Measurements from ENCODE around the gene CRY2. TPM values are rescaled to one million over a fixed set of nuclear protein-coding genes. Genes with fewer than 3 reads are reported as not detected.

CRY2 gene
- total and polyA plus RNA-seq, 2 of the 8 experiments (the other 6 are each of a cell fraction or from before 2014, with no cell fraction given), result 8.0 to 9.4 TPM

DNA sequence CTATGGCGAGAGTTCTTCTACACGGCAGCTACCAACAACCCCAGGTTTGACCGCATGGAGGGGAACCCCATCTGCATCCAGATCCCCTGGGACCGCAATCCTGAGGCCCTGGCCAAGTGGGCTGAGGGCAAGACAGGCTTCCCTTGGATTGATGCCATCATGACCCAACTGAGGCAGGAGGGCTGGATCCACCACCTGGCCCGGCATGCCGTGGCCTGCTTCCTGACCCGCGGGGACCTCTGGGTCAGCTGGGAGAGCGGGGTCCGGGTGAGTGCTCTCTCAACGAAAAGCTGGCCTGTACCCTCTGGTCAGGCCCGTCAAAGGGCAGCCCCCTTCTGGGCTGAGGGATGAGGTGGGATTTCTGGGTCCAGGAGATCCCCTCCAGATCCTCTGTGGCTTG is 22.3 kb downstream of the CRY2 start (continued):
- TF ChIP-seq, protein P1, sequence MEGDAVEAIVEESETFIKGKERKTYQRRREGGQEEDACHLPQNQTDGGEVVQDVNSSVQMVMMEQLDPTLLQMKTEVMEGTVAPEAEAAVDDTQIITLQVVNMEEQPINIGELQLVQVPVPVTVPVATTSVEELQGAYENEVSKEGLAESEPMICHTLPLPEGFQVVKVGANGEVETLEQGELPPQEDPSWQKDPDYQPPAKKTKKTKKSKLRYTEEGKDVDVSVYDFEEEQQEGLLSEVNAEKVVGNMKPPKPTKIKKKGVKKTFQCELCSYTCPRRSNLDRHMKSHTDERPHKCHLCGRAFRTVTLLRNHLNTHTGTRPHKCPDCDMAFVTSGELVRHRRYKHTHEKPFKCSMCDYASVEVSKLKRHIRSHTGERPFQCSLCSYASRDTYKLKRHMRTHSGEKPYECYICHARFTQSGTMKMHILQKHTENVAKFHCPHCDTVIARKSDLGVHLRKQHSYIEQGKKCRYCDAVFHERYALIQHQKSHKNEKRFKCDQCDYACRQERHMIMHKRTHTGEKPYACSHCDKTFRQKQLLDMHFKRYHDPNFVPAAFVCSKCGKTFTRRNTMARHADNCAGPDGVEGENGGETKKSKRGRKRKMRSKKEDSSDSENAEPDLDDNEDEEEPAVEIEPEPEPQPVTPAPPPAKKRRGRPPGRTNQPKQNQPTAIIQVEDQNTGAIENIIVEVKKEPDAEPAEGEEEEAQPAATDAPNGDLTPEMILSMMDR (IDR thresholded peaks at IDR 0.05; ENCODE audit: control extremely low read depth in 1 of 3, insufficient read depth in 1 of 3, low read depth in 1 of 3, low read length in 3 of 3), result no peak
- no peak for TF ChIP-seq SAP30 (IDR thresholded peaks at IDR 0.05; ENCODE audit: insufficient read depth, insufficient replicate concordance, low read length)
- TF ChIP-seq, protein P2, sequence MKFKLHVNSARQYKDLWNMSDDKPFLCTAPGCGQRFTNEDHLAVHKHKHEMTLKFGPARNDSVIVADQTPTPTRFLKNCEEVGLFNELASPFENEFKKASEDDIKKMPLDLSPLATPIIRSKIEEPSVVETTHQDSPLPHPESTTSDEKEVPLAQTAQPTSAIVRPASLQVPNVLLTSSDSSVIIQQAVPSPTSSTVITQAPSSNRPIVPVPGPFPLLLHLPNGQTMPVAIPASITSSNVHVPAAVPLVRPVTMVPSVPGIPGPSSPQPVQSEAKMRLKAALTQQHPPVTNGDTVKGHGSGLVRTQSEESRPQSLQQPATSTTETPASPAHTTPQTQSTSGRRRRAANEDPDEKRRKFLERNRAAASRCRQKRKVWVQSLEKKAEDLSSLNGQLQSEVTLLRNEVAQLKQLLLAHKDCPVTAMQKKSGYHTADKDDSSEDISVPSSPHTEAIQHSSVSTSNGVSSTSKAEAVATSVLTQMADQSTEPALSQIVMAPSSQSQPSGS (IDR thresholded peaks at IDR 0.05; ENCODE audit: low read length), result no peak
- no peak for TF ChIP-seq ASH2L (IDR thresholded peaks at IDR 0.05; ENCODE audit: low read length)
- no peak for TF ChIP-seq CTBP2 (IDR thresholded peaks at IDR 0.05; ENCODE audit: borderline replicate concordance, insufficient read depth, insufficient read length, low read length)
- no peak for TF ChIP-seq CBX5 (IDR thresholded peaks at IDR 0.05; ENCODE audit: low read depth, low read length)
- TF ChIP-seq ZNF274 (IDR thresholded peaks at IDR 0.05; ENCODE audit: borderline replicate concordance, extremely low read depth, low read length), result no peak
- TF ChIP-seq CREB1 (IDR thresholded peaks at IDR 0.05), result no peak

Measured in H1 (cell line).